GM19467 (cell line): ENCODE measurements around the gene LGR6.

Source experiments
- ATAC-seq: cut with Tn5 transposase; IDR thresholded peaks from one replicate; pipeline ENCODE4 v1.9.1; 2021; ENCODE audit warnings: mild to moderate bottlenecking, moderate library complexity; ENCODE audit not compliant: unreplicated experiment

The LGR6 gene

DNA sequence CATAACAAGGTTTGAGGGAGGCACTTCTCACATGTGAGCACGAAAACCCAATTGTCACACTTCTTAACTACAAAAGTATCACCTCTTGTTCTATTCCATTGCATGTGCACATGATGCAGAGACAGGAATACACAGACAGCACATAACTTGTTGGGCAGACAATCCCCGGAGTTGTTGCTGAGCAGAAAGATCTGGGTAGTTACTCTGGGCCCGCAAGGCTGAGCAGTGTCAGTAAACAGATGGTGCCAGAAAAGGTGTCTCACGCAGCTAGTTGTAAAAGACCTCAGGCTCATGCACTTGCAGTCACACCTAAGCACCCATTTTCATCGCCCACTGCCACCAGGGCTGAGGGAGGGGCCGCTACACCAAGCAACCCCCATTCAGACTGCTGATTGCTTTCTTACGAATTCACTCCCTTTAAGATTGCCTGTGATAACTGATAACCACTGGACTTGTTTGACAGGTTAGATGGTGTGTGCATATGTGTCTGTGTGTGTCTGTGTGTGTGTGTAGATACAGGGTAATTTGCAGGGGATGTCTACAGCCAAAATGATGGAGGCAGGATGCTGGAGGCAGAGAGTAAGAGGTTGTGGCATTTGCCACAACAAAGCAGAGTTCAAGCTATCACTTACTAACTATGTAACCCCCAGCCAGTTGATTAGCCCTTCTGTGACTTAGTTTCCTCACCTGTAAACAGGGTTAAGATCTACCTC lies 4.2 kb downstream of the LGR6 start:
- ATAC-seq, result no peak

DNA sequence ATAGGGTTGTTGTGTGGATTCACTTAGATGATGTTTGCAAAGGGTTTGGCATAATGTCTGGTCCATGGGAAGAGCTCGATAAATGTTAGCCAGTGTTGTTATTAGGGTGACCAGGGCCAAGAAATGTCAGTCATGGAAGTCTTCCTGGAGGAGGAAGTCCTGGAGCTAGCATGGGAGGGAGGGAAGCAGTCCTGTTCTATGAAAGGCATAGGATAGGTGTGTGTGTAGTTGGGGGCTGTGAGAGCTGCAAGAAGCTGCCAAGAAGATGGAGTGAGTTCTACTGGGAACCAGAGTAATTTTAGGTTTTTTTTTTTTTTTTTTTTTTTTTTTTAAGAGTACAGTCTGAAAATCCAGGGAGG lies 4.7 kb downstream of the LGR6 start:
- ATAC-seq, result no peak

DNA sequence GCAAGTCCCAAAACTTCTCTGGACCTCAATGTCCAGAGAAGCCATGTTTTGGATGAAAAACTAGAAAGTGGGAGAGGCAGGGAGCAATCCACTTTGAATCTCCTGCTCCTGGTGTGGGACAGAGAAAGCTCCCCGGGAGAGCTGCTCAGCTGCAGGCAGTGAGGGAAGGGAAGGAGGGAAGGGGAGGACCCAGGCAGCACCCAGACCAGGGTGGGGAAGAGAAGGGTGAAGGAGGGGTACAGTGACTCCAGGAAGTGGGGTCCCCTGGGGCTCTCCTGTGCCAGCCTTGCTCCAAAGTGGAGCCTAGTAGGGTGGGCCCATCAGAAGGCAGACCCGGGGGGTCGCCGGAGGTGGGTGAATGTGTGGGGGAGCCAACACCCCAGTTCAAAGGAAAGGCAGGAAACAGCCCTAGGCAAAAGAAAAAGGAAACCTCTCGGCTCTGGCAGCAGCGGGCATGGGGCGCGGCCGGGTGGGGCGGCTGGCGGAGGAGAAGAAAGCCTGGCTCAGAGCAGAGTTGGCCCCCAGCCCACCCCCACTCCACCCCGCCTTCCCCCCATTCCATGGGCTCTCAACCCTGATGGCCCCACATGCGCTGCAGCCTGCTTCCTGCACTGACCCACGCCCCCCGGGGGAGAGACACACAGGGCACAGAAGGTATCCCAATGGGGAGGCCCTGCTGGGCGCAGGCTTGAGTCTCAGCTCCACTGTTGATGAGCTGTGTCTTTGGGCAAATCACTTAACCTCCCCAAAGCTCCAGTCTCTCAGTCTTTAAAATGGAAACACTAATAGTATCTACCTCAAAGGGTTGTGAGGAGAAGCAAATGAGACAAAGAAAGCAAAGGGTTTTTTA lies 5.7 kb downstream of the LGR6 start:
- no peak for ATAC-seq

DNA sequence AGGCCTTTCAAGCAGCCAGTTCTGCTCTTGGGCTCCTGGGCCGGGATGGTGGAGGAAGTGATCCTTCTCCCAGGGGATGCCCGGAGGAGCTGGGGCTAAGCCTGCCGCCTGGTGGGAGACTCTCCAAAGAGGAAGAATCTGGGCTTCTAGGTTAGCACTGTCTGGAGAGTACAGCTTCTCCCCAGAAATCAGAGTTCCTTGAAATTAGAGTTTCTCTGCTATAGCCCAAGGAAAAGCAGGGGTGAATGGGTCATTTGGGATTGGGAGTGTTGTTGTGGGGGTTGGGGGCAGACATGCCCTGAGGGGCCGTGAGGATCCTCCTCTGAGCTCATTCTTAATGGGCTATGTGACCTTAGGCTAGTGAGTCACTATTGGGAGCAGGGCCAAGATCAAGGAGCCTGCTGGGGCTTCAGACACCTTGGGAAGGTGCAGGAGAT lies 6.5 kb downstream of the LGR6 start:
- ATAC-seq, result no peak

DNA sequence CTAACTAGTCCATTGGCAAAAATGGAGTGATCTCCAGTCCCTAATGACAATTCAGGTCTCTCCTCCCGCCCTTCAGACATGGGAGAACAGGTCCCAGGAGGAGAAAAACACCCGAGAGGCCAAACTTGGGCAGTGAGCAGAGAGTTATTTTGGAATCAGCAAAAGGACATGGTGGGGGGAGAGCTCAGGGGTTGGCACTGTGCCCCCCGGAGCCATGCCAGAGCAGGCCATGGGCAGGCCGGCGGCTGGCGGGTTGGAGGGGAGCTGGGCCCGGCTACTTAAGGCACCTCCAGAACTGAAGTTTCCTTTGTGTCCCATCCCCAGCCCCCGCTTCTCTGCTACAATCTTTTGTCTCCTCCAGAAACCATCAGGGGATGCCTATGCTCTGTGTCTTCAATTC lies 7.1 kb downstream of the LGR6 start:
- no peak for ATAC-seq

DNA sequence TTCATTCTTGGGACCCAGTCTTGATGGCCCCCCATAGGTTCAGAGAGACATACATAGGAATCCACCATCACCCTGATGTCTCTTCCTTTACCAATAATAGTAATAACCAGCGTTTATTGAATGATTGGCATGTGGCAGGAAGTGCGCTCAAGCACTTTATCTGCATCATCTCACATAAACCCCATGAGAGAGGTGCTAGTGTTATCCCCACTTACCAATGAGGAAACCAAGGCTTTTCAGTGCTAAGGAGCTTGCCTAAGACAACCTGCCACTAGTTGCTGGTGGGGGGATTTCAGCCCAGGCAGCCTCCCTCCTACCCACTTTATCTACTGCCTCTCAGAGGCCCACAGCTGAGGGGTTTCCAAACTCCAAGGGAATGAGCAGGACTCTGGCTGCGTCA lies 7.7 kb downstream of the LGR6 start:
- ATAC-seq, result no peak

DNA sequence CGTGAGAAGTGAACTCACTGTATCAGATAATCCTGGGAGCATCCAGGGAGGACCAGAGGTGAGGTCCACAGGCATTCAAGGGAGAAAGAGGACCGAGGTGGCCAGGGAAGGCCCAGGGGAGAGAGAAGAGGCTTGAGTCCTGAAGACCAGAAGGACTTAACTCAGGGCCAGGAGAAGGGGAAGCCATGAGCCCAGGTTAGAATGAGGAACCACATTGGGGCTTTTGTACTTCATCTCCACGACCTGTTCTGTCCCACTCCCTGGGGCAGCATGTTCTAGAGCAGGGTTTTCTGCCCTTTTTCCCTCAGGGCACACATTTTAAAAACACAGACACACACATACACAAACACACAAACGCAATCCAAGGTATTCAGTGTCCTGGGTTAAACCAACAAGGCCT lies 8.4 kb downstream of the LGR6 start:
- ATAC-seq, result no peak

DNA sequence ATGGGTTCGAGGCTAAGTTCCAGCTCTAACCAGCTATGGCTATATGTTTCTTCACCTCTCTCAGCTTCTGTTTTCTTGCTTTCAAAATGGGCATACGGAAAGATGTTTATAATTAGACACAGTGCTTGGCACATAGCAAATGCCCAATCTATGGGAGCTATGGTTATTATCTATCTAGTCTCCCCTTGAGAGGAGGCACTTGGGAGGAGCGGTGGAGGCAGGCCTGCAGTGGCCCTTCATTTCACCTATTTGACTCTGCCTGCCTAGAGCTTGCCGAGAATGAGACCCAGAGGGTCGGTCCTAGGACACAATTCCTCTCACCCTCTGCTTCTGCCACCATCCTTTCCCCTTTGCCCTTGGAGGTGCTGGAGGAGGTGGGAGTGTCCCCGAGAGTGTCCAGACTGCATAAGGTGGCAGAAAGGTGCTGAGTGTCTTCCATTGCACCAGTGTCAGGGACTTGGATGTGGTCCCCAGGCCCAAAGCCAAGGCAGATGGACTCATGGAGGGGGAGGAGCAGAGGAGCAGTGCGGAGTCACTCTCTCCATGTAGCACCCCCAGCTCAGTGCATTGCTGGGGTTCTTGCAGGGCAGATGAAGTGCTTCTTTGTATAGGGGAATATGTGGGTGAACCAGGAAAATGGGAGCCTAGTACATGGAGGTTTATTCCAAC lies 9.0 kb downstream of the LGR6 start:
- no peak for ATAC-seq

DNA sequence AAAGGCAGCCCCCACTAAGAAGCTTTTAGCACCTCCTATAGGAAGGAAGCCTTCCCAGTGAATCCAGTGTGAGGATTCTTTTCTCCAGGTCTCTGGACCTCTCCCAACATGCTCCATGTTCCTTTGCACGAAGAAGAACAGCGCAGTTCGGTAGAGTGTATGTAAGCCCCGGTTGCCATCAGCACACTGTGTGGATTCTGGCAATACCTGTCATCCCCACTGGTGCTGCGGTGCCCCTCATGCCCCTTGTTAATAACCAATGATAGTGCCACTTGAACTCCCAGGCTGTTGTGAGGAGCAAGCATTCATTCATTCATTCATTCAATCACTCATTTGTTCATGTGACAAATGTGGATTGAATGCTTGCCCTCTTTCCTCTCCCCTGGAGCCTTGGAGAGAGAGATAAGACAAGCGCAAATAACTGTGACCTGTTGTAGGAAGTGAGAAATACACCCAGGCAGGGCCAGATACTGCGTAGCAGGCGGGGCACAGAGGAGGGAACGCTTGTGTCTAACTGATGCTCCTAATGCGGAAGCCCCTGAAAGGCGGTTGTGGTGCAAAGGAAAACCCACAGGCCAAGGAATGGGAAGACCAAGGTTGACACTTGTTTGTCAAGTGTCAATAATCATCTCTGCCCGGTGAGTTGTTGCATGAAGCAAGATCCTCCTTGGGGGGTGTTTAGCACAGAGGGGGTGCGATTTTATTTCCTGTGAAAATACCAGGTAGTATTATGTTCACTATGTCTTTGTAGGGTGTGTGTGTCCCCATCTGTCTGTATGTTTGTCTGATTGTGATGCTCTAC lies 9.8 kb downstream of the LGR6 start:
- no peak for ATAC-seq

DNA sequence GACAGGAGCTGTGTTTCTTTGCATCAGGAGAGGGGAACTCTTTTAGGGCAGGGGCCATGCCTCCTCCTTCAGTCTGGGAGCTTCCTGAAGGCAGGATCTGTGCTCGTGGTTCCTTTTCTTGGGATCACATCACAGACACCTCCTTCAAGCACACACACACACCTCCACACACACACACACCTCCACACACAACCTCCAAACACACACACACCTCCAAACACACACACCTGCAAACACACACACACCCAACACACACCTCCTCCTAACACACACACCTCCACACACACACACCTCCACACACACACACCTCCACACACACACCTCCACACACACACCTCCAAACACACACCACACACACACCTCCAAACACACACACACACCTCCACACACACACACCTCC lies 10.5 kb downstream of the LGR6 start:
- no peak for ATAC-seq

DNA sequence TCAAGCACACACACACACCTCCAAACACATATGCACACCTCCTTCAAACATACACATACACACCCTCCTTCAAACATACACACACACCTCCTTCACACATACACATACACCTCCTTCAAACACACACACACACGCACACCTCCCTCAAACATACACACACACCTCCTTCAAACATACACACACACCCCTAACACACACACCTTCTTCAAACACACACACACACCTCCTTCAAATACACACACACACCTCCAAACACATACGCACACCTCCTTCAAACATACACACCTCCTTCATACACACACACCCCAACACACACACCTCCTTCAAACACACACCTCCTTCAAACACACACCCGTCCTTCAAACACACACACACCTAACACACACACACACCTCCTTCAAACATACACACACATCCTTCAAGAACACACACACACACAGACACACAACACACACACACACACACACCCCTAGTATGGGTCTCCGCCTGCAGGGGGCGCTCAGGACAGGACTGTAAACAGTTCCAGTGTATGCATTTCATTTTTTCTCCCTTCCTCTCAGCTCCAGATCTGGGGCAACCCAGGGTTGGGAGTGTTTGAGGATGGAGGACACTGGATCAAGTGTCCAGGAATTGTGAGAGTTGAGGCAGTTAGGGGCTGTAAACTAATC lies 12.1 kb downstream of the LGR6 start:
- ATAC-seq, result no peak

DNA sequence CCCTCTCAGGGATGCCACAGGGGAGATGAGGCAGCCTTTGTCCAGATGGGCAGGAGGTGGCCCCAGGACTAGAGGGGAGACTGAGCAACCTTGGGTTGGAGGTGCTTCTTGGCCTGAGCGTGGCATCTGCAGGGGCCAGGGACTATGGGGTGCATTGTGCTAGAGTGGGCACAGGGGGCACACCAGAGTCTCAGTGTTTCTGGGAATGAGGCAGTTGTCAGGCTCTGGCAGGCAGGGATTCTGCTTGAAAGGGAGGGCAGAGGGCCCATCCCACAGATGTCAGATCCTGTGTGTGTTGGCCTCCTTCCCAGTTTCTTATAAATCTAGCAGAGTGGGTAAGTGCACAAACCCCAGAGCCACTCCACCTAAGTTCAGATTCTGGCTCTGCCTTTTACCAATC lies 13.7 kb downstream of the LGR6 start:
- no peak for ATAC-seq

DNA sequence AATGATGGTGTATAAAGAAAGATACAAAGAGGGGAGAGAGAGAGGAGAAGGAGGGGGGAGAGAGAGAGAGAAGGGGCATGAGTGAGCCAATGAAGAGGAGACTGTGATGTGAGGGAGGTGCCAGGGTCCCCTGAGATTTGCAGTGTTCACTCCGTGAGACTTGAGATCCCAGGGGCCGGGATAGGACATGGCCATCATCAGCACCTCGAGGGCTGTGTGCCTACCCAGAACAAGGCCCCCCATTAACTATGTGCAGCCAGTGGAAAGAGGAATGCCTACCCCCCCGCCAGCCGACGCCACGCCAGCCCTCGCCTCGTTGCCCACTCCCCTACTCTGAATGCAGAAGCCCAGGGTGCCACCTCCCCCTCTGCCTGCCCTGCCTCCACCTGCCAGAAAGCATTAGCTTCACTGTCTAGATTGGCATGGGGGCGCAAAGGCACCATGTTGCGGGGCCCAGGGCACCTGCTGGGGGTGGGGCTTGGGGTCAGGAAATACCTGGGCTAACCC lies 14.8 kb downstream of the LGR6 start:
- ATAC-seq, result no peak

DNA sequence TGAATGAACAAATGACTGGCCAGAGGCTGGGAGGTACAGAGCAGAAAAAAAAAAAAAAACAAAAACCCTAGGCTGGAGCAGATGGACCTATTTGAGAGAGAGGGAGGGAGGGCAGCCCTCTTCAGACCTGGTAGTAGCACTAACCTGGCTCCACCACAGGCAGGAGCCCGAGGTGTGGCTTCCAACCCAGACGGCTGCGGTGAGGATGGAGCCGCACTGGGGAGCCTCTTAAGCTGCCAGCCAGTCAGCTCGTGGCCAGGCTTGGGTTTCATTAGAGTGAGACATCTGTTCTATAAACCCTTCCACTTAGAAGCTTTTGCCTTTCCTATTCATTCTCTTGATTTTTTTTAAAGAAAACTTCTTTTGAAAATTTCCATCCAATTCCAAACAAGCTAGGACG lies 16.8 kb downstream of the LGR6 start:
- ATAC-seq, result no peak

DNA sequence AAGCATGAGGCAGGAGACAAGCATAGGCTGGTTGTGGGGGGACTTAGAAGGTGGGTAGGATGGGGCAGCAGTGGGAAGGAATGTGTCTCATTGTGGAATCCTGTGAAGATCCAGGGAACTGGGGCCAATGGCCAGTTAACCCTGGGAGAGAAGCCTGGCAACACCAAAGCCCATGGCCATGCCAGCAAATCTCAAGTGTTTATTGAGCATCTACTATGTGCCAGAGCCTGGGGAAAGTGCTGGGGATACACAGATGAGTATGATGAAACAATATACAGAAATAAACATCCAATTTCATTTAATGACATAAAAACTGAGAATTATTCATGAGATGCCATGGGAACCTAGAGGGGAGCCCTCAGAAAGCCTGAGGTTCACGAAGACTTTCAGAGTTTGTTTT lies 17.4 kb downstream of the LGR6 start:
- ATAC-seq, result no peak

DNA sequence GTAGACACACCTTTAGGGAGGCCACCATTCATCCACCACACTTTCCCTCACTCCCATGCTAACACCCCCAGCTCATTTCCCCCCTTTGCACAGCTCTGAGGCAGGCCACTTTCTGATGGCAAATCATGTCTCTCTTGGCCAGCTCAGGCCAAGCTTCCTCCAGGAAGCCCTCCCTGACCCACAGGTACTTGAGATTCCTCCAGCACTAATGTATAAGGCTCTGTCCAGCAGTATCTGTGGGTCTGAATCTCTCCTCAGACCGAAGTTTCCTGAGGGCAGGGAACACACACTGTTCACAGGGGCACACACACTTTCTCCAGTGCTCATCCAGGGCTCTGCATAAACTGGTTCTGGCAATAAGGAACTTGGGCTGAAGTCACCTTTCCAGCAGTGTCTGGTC lies 19.2 kb downstream of the LGR6 start:
- ATAC-seq, result no peak

DNA sequence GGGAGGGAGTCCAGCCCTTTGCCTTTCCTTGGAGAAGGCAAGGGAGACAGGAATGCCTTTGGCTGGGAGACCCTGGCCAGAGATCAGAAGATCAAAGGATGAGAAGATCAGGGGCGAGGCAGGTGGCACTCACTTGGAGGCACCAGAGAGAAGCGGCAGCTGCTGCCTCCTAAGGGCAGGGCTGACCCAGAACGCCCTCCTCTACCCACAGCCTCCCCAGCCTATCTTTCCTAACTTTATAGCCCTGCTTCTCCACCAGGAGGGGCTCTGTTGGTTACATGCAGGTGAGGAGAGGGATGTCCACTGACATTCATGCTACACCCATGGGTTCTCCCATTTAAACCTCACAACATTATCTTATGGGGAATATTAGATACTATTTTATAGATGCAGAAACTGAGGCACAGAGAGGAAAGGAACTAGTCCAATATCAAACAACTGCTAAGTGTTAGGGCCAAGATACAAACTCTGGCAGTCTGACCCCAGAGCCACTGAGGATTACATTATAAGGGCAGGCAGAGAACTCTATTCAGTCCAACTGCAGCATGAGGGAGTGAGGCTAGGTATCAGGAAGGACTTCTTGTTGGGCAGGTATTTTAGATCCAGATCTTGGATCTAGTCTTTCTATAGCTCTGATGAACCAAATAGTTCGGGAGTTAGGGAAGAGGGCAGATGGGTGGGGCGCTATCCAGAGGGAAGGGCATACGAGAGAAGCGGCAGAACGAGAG lies 19.9 kb downstream of the LGR6 start:
- ATAC-seq, result no peak

DNA sequence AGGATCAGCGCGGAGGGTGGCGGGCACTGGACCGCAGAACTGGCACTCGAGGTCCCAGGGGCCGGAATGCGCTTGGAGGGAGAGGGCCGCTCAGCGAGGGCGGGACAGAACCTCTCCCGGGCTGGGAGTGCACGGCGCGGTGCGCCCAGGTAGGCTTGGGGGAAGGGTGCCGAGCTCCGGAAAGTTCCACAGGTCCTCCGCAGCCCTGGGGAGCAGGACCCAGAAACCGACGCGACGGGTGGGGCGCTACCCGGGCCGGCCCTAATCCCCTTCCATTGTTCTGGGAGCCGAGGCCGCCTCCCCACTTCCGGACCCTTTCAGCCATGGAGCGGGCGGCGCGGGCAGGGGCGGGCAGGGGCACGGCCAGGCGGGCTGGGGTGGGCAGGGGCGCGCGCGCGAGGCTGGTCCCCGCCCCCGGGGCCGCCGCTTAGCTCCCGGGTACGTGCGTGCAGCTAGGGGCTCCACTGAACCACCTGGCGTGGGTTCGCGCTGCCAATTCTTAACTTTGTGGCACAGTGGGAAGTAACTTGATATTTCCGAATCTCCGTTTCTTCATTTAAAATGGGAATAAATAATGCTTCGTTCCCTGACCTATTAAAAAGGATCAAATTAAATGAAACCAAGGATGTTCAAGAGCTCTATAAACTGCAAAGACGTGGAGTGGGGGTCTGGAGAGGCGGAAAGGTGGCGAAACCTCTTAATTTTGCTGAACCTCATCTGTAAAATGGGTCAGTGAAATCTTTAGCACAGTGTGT lies 20.7 kb downstream of the LGR6 start:
- ATAC-seq, result no peak
